Glutamatergic neuron (in vitro differentiated cells): Measurements from ENCODE around the gene APAF1. TPM values are rescaled to one million over a fixed set of nuclear protein-coding genes. Genes with fewer than 3 reads are reported as not detected.

Experiments used
- DNase-seq: peaks from one replicate; pipeline ENCODE4 v3.0.0; 2022
- H3K27ac Mint-ChIP-seq: one replicate; pipeline ENCODE4 v1.8.0; 2020; ENCODE audit warnings: mild to moderate bottlenecking, mixed read lengths, inconsistent platforms; ENCODE audit not compliant: unreplicated experiment
- H3K27me3 Mint-ChIP-seq: one replicate; pipeline ENCODE4 v1.8.0; 2020; ENCODE audit warnings: mild to moderate bottlenecking, moderate library complexity, mixed read lengths, inconsistent platforms; ENCODE audit not compliant: unreplicated experiment
- H3K36me3 Mint-ChIP-seq: one replicate; pipeline ENCODE4 v1.8.0; 2020; ENCODE audit warnings: mild to moderate bottlenecking, mixed read lengths, inconsistent platforms; ENCODE audit not compliant: unreplicated experiment
- H3K4me1 Mint-ChIP-seq: one replicate; pipeline ENCODE4 v1.8.0; 2020; ENCODE audit warnings: mild to moderate bottlenecking, low read depth, mixed read lengths, inconsistent platforms; ENCODE audit not compliant: unreplicated experiment
- H3K4me3 Mint-ChIP-seq: one replicate; pipeline ENCODE4 v1.8.0; 2020; ENCODE audit warnings: mild to moderate bottlenecking, mixed read lengths, inconsistent platforms; ENCODE audit not compliant: unreplicated experiment
- H3K9me3 Mint-ChIP-seq: one replicate; pipeline ENCODE4 v1.8.0; 2020; ENCODE audit warnings: mild to moderate bottlenecking, moderate library complexity, mixed read lengths, inconsistent platforms; ENCODE audit not compliant: unreplicated experiment
- CTCF ChIP-seq: fragments of 200-600 bp; sonication (generic); IDR thresholded peaks from one replicate; pipeline ENCODE4 v1.5.0; 2021; ENCODE audit not compliant: partially characterized antibody, unreplicated experiment
- total RNA-seq: library from RNA; stranded (reverse); fragmentation: NEBNext Ultra II Directional; extraction: Animal tissue kit (Norgen Biotek cat#: 25700); gene quantifications from one replicate; pipeline ENCODE4 v1.2.1, GENCODE V29; 2021; ENCODE audit not compliant: unreplicated experiment

The APAF1 gene
- total RNA-seq, 1 donor from 2014 or later = 20.8 TPM

GRCh38 chr12:98684199-98684598 lies 39.1 kb downstream of the APAF1 start:
- H3K4me1 Mint-ChIP-seq = no peaks in the 10 kb centered on the region
- no peak for DNase-seq
- no peaks in the 10 kb centered on the region for H3K27me3 Mint-ChIP-seq
- no peak for TF ChIP-seq CTCF
- no peaks in the 10 kb centered on the region for H3K36me3 Mint-ChIP-seq
- H3K9me3 Mint-ChIP-seq = no peaks in the 10 kb centered on the region
- H3K27ac Mint-ChIP-seq = no peak overlapping the region
- H3K4me3 Mint-ChIP-seq = no peak overlapping the region

- Mint-ChIP-seq H3K4me3 (no peak overlapping the region), H3K9me3 (no peaks in the 10 kb centered on the region), H3K27ac (no peak overlapping the region), H3K27me3 (no peaks in the 10 kb centered on the region), H3K4me1 (no peaks in the 10 kb centered on the region), H3K36me3 (no peaks in the 10 kb centered on the region)
- DNase-seq = no peak
- TF ChIP-seq CTCF = no peak
These were observed 41.5 kb downstream of the APAF1 start for GRCh38 chr12:98686603-98687002.

- DNase-seq = no peak
- H3K9me3 Mint-ChIP-seq = no peaks in the 10 kb centered on the region
- no peaks in the 10 kb centered on the region for H3K36me3 Mint-ChIP-seq
- H3K27me3 Mint-ChIP-seq = no peaks in the 10 kb centered on the region
- H3K27ac Mint-ChIP-seq = no peak overlapping the region
- no peak overlapping the region for H3K4me3 Mint-ChIP-seq
- TF ChIP-seq CTCF = no peak
- H3K4me1 Mint-ChIP-seq = no peaks in the 10 kb centered on the region
These were observed 46.3 kb downstream of the APAF1 start for GRCh38 chr12:98691351-98691750.

- Mint-ChIP-seq H3K9me3 (no peaks in the 10 kb centered on the region), H3K27ac (no peak overlapping the region), H3K27me3 (peaks cover 3% of the 10 kb centered on the region), H3K36me3 (no peaks in the 10 kb centered on the region), H3K4me3 (no peak overlapping the region), H3K4me1 (no peaks in the 10 kb centered on the region)
- no peak for DNase-seq
- TF ChIP-seq CTCF = no peak
These were observed 51.1 kb downstream of the APAF1 start for GRCh38 chr12:98696036-98696646.

- TF ChIP-seq CTCF = no peak
- no peaks in the 10 kb centered on the region for H3K4me1 Mint-ChIP-seq
- no peak for DNase-seq
- no peaks in the 10 kb centered on the region for H3K9me3 Mint-ChIP-seq
- H3K36me3 Mint-ChIP-seq = no peaks in the 10 kb centered on the region
- H3K27ac Mint-ChIP-seq = no peak overlapping the region
- no peak overlapping the region for H3K4me3 Mint-ChIP-seq
- H3K27me3 Mint-ChIP-seq = peaks cover 3% of the 10 kb centered on the region
These were observed 52.1 kb downstream of the APAF1 start for GRCh38 chr12:98697209-98697608.
